Muscle layer of colon (tissue), 2 donors: ENCODE measurements around the gene F8.

Experiments
- H3K27ac ChIP-seq: one replicate; pipeline ENCODE4 v1.7.0; 2013; ENCODE audit warnings: low read depth, mild to moderate bottlenecking, low read length, moderate library complexity
- H3K27me3 ChIP-seq, 2 donors: one replicate each; pipeline ENCODE4 v1.7.0; 2013; ENCODE audit warnings: low read length in 2 of 2, mild to moderate bottlenecking in 2 of 2; ENCODE audit not compliant: insufficient read depth in 2 of 2, control insufficient read depth in 1 of 2
- H3K36me3 ChIP-seq: one replicate; pipeline ENCODE4 v1.7.0; 2013; ENCODE audit warnings: mild to moderate bottlenecking, low read length; ENCODE audit not compliant: insufficient read depth
- H3K4me1 ChIP-seq: one replicate; pipeline ENCODE4 v1.7.0; 2013; ENCODE audit warnings: mild to moderate bottlenecking, low read length; ENCODE audit not compliant: insufficient read depth
- H3K4me3 ChIP-seq, 2 donors: one replicate each; pipeline ENCODE4 v1.7.0; 2013; ENCODE audit warnings: low read length in 2 of 2, low read depth in 1 of 2, mild to moderate bottlenecking in 1 of 2, moderate library complexity in 1 of 2
- H3K9ac ChIP-seq: one replicate; pipeline ENCODE4 v1.7.0; 2013; ENCODE audit warnings: low read length
- H3K9me3 ChIP-seq: one replicate; pipeline ENCODE4 v1.7.0; 2013; ENCODE audit warnings: mild to moderate bottlenecking, low read length
- donor health status: abdominal sarcoma.
- donor health status: Adenocarcinoma of cecum.

Gene F8

DNA sequence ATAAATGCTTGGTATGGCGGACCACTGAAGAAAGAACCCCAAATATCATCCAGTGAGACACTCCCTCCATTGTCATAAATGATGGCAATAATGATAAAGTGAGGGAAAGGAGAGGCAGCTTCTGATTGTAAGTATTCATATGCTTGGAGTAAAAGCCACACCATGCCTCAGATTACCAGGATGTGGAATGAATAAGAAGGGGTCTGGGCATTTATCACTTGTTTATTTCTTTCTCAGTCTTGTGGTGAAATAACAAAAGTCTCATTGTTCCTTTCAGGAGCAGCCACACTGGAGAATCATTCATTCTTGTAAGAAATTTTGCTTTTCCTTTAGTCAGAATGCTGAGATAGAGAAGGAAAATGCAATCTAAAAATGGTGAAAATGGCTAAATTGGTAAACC lies 21.7 kb downstream of the F8 start:
- no peak overlapping the region for H3K27ac ChIP-seq

GRCh38 chrX:154998204-154998880 lies 24.2 kb downstream of the F8 start:
- Histone ChIP-seq H3K27me3 (no peaks in the 10 kb centered on the region), H3K36me3 (no peaks in the 10 kb centered on the region), H3K9me3 (no peaks in the 10 kb centered on the region), H3K27ac (no peak overlapping the region), H3K4me1 (no peaks in the 10 kb centered on the region), H3K9ac (no peak overlapping the region), H3K4me3 (no peak overlapping the region)

More for the DNA sequence above, 21.7 kb downstream of the F8 start:
- H3K27me3 ChIP-seq = no peaks in the 10 kb centered on the region
- H3K4me1 ChIP-seq = no peaks in the 10 kb centered on the region
- no peaks in the 10 kb centered on the region for H3K36me3 ChIP-seq
- no peaks in the 10 kb centered on the region for H3K9me3 ChIP-seq
- no peak overlapping the region for H3K9ac ChIP-seq
- no peak overlapping the region for H3K4me3 ChIP-seq

DNA sequence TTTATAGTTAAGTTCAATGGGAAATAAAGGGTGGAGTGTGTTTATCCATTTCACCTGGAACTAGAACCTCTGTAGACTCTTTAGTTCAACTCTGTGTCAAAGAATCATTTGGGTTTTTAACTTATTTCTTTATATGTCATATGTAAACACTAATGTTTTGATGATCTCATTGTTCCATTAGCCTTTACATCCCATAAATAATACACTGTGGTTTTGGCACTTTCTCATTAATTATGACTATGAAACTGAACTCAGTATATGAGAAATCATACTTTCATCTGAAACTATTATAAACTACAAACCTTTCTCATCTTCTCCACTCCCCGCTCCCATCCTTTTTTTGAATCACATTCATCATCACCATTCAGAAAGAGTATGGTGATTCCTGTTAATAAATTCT lies 31.0 kb downstream of the F8 start:
- Histone ChIP-seq H3K9ac (no peak overlapping the region), H3K27ac (no peak overlapping the region), H3K36me3 (no peaks in the 10 kb centered on the region), H3K9me3 (no peaks in the 10 kb centered on the region), H3K27me3 (no peaks in the 10 kb centered on the region), H3K4me3 (no peak overlapping the region), H3K4me1 (no peaks in the 10 kb centered on the region)

DNA sequence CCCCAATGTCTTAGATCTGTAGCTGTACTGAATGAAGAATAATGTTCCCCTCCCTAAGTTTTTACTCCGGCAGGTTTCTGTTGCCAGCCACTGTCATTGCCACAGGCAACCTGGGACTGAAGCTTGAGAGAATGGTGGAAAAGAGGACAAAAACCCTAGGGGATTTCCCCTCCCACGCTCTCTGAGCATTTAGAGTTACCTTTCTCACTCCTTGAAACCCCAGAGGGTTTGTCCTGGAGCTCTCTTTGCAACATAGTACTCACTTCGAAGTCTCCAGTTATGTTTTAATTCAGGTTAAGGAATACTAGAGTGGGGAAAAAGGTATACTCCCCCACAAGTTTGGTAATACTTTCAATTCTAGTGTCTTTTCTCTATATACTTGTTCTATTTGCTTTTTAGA lies 31.5 kb downstream of the F8 start:
- Histone ChIP-seq H3K27ac (no peak overlapping the region), H3K4me3 (no peak overlapping the region), H3K4me1 (no peaks in the 10 kb centered on the region), H3K9me3 (no peaks in the 10 kb centered on the region), H3K9ac (no peak overlapping the region), H3K27me3 (no peaks in the 10 kb centered on the region), H3K36me3 (no peaks in the 10 kb centered on the region)

GRCh38 chrX:154990496-154990895 lies 32.0 kb downstream of the F8 start:
- H3K4me1 ChIP-seq = no peaks in the 10 kb centered on the region
- no peaks in the 10 kb centered on the region for H3K27me3 ChIP-seq
- H3K9ac ChIP-seq = no peak overlapping the region
- no peak overlapping the region for H3K4me3 ChIP-seq
- no peaks in the 10 kb centered on the region for H3K9me3 ChIP-seq
- no peak overlapping the region for H3K27ac ChIP-seq
- no peaks in the 10 kb centered on the region for H3K36me3 ChIP-seq

DNA sequence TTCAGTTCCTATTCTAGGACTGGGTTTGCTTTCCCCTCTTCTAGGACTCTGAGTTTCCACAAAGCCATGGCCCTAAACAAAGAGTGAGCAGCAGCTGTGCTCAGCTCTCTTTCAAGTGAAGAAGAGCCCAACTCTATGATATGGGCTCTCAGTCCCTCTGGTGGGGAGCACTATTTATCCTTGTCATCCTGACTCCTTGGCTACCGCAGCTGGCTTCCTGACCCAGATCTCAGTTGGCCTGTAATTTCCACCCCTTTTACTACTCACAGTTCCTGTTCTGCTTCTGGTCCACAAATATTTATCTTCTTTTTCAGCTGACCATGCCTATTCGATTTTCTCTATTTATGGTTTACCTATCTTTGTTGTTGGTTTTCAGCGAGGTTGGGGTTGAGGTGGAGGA lies 33.8 kb downstream of the F8 start:
- no peak overlapping the region for H3K27ac ChIP-seq
- no peak overlapping the region for H3K4me3 ChIP-seq
- H3K9ac ChIP-seq = no peak overlapping the region
- no peaks in the 10 kb centered on the region for H3K27me3 ChIP-seq
- H3K36me3 ChIP-seq = no peaks in the 10 kb centered on the region
- H3K4me1 ChIP-seq = no peaks in the 10 kb centered on the region
- no peaks in the 10 kb centered on the region for H3K9me3 ChIP-seq

- no peaks in the 10 kb centered on the region for H3K36me3 ChIP-seq
- H3K9ac ChIP-seq = no peak overlapping the region
- H3K27me3 ChIP-seq = no peaks in the 10 kb centered on the region
- H3K9me3 ChIP-seq = no peaks in the 10 kb centered on the region
- H3K4me1 ChIP-seq = no peaks in the 10 kb centered on the region
- no peak overlapping the region for H3K27ac ChIP-seq
- no peak overlapping the region for H3K4me3 ChIP-seq
Observed at GRCh38 chrX:154987940-154988339, 34.6 kb downstream of the F8 start.

DNA sequence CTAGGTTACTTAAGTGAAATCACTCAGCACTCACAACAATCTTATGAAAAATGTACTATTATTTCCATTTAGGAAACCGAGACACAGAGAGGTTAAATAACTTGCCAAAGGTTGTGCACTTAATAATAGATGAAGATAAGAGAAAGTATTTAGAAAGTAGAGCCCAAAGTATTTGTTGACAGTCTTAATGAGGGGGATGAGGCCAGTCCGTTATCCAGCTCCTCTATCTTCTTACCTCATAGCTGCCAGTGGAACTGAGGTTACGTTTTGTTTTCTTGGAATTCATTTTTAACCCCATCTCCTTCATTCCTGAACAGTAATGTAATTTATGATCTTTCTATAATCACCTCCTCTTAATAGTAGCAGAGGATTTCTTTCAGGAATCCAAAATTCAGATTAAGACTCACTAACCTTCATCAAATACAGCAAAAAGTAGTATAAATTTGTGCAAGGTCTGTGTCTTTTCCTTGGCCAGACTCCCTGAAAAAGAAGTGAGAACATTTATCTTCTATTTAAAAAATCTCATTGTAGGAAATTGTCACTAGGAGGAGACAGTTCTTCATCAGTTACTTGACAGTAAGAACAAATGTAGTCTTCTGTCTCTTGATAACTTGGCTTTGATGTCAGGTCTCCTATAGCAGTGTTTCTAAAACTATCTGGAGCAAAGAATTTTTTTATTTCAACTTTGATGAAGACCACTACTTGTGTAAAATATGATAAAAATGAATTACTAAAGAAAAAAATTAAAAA lies 35.5 kb downstream of the F8 start:
- H3K27me3 ChIP-seq = no peaks in the 10 kb centered on the region
- no peaks in the 10 kb centered on the region for H3K9me3 ChIP-seq
- no peak overlapping the region for H3K4me3 ChIP-seq
- H3K27ac ChIP-seq = no peak overlapping the region
- H3K36me3 ChIP-seq = no peaks in the 10 kb centered on the region
- H3K9ac ChIP-seq = no peak overlapping the region
- no peaks in the 10 kb centered on the region for H3K4me1 ChIP-seq

- Histone ChIP-seq H3K4me1 (peaks cover 5% of the 10 kb centered on the region), H3K27me3 (no peaks in the 10 kb centered on the region), H3K4me3 (peak overlapping the region in 1 of 2 donors; percentile 60), H3K27ac (no peak overlapping the region), H3K9me3 (no peaks in the 10 kb centered on the region), H3K36me3 (no peaks in the 10 kb centered on the region), H3K9ac (peak overlapping the region; percentile 14)
Observed at GRCh38 chrX:154981116-154981411, 41.5 kb downstream of the F8 start.

DNA sequence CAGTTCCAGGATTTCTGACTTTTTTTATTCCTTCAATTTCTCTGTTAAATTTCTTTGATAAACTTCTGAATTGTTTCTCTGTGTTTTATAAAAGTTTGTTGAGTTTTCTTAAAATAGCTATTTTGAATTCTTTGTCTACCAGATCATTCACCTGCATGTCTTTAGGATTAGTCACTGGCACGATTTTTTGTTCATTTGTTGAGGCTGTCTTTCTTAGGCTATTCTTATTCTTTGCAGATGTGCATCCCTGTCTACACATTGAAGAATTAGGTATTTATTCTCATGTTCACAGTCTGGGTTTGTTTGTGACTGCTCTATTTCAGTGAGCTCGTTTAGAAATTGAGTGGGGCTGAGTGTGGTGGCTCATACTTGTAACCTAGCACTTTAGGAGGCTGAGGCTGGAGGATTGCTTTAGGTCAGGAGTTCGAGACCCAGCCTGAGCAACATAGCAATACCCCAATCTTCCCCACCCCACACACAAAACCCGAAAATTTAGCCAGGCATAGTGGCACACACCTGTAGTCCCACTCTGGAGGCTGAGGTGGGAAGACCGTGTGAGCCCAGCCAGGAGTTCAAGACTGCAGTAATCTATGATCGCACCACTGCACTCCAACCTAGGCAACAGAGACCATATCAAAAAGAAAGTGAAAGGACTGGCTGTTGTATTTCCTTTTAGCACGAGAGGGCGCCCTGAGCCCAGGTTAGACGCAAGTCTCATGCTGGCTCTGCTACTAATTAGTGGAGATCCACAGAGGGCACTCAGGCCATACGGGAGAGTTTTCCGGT lies 42.0 kb downstream of the F8 start:
- Histone ChIP-seq H3K9ac (peak overlapping the region; percentile 14), H3K9me3 (no peaks in the 10 kb centered on the region), H3K27me3 (no peaks in the 10 kb centered on the region), H3K4me1 (peaks cover 5% of the 10 kb centered on the region), H3K27ac (no peak overlapping the region), H3K4me3 (peak overlapping the region in 1 of 2 donors; percentile 60), H3K36me3 (no peaks in the 10 kb centered on the region)

- H3K4me1 ChIP-seq = peaks cover 5% of the 10 kb centered on the region
- no peak overlapping the region for H3K4me3 ChIP-seq
- no peak overlapping the region for H3K9ac ChIP-seq
- H3K27ac ChIP-seq = no peak overlapping the region
- no peaks in the 10 kb centered on the region for H3K36me3 ChIP-seq
- H3K27me3 ChIP-seq = no peaks in the 10 kb centered on the region
- no peaks in the 10 kb centered on the region for H3K9me3 ChIP-seq
Observed at GRCh38 chrX:154979629-154980028, 42.9 kb downstream of the F8 start.
